ENCODE results near the gene ARHGEF1.
"Not testable (repeated sequence)": the region's sequence is repeated elsewhere in the genome, so short reads cannot be mapped to it uniquely, and the experiment has no call there.

ARHGEF1 gene

DNA sequence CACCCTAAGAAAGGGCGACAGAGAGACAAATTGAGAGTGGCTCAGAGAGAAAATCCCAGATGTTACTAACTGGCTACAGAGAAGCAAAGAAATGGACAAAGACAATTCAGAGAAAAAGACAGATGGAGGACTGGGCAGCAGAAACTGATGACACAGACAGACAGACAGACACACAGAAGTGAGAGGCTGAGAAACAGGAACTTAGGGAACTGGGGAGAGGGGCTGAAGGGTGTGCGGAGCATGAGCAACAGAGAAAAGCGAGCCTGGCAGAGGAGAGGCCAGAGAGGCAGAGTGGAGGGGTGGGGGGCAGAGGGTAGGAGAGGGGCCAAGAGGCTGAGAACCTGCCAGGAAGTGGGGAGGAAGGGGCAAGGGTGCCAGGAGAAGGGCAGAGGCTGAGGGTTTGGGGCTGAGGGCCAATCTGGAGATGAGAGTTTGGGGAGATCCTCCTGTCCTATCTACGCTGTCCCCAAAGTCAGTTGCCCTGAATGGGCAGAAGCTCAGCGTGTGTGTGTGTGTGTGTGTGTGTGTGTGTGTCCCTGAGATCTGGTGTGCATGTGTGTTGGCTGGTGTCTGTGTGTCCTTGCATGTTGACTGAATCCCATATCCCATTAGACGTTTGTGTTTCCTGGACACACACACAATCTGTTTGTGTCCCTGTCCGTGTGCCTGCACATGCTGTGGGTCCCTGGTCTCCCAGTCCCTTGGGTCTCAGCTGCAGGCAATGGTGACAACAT lies 50.9 kb downstream of the ARHGEF1 start:
- no peak for DNase-seq

DNA sequence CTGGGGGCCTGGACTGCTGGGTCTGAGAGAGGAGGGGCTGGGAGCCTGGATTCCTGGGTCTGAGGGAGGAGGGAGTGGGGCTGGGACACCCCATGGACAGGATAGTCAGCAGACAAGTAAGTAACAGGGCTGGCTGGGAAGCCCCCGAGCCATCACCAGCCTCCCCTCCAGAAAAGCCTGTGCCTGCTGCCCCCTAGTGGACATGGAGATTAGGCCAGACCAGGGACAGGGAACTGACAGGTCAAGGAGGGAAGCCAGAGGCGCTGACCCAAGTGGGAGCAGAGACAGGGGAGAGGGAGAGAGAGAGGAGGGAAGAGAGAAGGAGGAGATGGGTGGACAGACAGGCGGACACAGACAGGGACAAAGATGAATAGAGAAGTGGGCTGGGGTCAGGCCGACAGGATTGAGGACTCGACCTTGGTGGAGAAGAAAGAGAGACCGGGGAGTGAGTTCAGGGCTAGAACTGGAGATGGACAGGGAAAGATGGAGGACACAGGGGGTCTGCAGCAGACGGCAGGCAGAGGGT lies 51.9 kb downstream of the ARHGEF1 start:
- peak; percentile 39 for DNase-seq

DNA sequence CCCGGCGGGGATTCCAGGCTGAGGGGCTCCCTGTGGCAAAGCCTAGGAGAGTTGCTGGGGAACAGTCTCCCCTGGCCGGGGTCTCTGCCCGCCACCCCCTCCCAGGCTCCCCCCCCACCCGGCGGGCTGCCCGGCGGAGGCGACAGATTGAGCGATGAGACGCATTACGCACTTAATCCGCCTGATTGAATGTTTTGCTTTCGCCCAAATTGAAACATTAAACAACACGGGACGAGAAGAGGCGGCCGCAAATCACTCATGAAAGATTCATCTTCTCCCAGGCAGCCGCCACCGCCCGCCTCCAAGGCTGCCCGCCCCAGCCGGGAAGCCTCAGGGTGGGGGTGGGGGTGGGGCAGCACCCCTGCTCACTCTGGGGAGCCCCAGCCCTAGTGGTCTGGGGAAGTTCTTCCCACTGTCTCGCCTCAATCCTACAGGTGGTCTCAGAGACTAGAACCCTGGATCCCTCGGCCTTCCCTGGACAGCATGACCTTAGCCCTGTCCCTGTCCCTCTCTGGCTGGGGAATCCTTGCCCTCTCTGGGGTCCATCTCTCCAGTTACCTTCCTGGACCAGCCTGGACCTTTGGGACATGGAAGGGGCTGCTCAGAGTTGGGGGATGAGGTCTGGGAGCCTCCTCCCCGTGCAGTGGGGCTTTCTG lies 52.9 kb downstream of the ARHGEF1 start:
- no peak for DNase-seq

DNA sequence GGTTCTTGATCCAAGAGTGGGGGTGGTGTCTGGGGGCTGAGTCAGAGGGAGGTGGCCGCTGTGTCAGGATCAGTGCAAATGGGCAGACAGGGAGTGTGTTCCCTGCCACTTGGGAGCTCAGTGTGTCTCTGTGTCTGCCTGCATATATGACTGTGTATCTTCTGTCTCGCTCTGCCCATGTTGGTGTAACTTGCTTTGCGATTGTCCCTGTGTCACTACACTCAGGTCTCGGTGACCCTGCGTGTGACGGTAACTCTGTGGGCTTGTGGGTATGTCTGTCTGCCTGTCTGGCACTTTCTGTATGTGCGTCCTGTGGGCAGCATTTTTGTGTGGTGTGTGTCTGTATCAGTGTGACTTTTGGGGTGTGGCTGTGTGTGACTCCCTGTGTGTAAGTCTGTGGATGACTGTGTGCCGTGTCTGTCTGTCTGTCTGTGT lies 53.4 kb downstream of the ARHGEF1 start:
- DNase-seq = no peak

DNA sequence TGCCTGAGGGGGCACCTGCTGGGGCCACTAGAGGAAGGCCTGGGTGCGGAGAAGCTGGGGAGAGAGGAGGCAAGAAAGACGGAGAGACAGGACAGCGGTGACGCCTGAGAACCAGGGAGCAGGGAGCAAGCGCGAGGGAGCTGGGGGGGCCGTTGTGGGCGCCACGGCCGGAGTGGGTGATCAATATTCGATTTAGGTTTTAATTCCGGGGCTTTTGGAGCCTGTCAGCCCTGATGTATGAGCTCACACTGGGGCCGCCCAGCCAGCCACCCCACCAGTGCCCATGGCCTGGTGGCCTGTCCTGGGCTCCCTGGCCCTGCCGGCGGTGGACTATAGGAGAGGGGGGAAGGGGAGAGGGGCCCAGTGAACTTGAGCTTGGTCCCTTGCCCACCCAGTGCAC lies 54.0 kb downstream of the ARHGEF1 start:
- DNase-seq = no peak

DNA sequence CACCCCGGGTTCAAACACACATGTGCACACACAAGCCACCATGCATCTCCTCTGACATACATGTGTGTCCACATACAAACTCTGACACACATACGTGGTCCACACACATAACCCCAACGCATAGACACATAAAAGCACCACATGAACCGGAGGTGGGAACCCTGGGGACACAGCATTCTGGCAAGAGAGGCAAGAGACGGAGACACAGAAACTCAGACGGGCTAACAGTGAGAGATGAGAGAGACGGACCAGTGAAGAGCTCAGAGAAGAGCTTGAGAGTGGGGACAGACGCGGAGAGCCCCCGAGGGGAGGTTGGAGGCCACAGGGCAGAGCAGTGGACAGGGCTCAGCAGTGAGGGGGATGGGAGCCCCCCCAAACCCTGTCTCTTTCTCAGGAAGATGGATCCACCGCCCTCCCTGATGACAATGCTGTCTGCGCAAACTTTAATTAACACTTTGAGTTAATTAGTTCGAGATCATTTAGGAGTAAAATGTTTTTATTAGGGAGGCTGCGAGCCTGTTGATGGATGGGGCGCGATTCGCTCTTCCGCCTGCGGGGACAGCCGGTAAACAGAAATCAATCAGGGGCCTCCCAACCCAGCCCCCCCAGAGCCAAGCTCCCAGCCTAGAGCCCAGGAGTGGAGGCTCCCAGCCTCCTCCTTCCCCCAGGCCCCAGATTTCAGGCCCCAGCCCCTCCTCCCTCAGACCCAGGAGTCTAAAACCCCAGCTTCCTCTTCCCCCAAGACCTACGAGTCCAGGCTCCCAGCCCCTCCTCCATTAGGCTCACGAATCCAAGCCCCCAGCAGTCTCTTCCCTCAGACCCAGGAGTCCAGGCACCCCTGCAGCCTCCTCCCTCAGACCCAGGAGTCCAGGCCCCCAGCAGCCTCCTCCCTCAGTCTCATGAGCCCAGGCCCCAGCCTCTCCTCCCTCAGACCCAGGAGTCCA lies 54.8 kb downstream of the ARHGEF1 start:
- no peak for DNase-seq

DNA sequence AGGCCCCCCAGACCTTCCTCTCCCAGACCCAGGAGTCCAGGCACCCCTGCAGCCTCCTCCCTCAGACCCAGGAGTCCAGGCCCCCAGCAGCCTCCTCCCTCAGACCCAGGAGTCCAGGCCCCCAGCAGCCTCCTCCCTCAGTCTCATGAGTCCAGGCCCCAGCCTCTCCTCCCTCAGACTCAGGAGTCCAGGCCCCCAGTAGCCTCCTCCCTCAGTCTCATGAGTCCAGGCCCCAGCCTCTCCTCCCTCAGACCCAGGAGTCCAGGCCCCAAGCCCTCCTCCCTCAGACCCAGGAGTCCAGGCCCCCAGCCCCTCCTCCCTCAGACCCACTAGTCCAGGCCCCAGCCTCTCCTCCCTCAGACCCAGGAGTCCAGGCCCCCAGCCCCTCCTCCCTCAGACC lies 56.2 kb downstream of the ARHGEF1 start:
- DNase-seq = not testable (repeated sequence)

DNA sequence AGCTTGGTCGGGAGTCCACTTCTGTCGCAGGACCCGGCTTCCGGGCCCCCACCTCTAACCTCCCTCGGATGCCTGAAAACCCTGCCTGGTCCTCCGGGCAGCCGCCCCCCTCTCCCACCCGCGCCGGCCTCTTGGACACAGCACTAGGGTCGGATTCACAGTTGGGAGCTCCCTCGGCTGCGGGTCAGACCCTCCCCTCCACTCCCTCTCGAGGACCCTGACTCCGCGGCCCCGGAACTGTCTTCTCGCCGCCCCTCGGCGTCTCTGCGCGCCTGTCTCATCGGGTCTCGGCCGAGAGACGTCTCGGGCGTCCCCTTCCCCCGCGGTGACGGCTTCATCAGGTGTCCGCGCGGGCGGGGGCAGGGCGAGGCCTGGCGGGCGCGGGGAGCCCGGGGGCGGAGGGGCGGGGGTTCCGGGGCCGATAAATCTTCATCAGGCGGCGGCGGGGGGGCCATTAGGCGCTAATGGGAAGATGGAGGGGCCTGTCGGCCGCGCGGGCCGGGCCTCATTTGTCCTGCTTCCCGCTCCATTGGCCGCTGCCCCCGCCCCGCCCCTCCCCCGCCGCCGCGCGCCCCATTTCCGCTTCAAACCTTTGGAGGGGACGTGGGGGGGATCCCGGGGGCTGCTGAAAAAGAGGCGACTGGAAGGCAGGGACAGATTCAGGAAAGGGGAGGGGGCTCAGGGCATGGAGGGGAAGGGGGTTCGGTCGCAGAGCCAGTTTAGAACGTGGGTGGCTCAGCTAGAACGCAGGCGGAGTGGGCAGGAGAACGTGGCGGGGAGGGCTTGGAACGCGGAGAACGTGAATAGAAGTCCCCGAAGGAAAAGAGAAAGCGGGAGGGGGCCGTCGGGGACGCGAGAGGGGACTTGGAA lies 57.1 kb downstream of the ARHGEF1 start:
- no peak for DNase-seq

DNA sequence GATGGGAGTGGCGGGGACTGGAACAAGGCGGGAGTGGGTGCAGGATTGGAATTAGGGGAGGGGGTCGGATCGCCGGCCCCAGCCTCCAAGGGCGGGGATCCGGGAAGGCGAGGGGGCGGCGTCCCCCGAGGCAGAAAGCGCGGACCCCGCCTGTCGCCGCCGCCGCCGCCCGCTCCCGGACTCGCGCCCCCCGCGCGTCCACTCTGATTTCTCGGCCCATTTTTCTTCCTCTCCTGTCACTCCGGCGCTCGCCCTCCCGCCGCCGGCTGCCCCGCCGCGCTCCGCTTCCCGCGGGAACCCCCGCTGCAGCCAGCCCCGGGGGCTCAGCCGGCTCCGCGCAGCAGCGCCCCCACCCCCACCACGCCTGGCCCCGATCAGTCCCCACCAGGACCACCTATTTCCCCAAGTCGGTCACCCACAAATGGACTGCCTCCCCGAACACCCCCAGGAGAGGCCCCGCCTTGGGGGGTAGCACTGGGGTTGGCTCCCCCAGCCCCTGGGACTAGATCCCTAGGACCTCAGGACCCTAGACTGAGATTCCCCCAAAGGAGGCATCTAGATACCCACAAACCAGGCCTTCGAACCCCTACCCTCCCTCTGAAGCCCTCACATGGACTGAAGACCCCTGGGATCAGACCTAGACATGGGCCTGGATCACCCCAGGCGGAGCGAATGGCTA lies 57.9 kb downstream of the ARHGEF1 start:
- DNase-seq = no peak

DNA sequence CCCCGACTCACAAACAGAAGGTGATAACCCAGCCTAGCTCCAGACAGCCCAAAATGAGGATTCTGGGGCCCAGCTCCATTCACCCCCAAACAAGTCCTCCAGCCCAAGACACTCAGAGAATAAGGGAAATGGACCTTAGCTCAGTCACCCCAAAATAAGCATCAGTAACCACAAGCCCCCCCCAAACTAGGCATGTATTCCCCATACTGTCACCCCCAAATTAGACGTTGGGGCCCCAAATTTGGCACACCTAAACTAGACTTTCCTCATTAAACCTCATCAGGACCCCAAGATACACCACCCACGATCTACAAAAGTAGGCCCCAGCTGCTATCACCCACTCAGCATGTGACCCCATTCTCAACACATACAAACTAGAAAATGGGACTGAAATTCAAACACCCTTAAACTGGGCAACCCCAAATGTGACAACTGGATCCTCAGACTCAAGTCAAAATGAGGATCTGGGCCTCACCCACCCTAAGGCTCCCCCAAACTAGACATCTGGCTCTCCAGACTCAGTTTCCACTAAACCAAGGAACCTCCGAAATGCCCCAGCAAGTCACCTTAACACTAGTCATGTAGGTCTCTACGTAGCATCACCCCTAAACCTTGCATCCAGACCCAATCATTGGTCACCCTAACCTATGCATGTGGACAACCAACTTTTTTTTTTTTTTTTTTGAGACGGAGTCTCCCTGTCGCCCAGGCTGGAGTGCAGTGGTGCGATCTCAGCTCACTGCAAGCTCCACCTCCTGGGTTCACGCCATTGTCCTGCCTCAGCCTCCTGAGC lies 58.6 kb downstream of the ARHGEF1 start:
- DNase-seq = no peak

DNA sequence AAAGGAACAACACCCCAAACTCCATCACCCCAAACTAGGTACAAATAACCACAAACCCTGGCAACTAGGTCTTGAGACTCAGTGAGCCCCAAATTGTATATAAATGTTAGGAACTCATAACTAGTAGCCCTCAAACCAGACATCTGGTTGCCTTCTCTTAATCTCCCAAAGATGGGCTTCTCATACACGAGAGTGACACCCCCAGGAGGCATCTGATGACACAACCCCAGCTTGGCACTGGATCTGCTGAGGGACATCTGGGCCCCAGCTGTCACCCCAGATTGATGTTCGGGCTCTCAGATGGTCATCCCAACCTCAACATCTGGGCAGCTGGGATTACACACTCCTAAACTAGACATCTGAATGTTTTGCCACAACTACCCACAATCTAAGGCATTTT lies 61.4 kb downstream of the ARHGEF1 start:
- DNase-seq = peak; percentile 30

DNA sequence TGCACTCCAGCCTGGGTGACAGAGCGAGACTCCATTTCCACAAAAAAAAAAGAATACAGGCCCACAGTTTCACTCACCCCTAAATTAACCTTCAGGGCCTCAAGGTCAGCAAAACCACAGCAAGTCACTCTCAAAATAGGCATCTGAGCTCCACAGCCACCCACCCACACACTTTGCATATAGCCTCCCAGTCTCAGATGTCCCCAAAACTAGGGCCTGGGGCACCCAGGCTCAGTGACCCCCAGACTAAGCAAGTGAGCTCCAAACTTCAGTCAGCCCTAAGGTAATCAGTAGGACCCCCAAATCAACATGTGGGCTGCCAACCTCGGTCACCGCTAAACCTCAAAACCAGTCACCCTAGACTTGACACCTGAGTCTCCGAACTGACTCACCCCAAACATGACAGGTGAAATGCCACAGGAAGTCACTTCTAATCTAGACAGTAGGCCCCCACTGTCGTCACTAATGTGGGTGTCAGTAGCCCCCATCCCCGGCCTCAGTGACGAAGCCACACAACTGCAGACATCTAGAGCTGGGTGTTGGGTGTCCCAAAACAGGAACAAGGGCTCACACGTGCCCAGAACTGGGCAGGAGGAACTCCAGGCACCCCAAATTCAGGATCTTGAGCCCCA lies 62.3 kb downstream of the ARHGEF1 start:
- no peak for DNase-seq

DNA sequence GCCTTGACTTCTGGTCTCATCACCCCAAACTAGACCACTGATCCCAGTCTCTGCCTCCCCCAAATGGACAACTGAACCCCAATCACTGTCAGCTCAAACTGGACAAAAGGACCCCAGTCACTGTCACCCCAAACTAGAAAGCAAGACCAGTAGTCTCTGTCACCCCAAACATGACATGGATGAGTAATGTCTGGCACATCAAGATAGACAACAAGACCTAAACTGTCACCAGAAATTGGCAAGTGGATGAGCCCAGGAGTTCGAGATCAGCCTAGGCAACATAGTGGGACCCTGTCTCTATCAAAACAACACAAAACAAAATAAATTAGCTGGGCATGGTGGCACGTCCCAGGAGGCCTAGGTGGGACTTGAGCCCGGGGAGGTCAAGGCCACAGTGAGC lies 64.1 kb downstream of the ARHGEF1 start:
- DNase-seq = no peak

DNA sequence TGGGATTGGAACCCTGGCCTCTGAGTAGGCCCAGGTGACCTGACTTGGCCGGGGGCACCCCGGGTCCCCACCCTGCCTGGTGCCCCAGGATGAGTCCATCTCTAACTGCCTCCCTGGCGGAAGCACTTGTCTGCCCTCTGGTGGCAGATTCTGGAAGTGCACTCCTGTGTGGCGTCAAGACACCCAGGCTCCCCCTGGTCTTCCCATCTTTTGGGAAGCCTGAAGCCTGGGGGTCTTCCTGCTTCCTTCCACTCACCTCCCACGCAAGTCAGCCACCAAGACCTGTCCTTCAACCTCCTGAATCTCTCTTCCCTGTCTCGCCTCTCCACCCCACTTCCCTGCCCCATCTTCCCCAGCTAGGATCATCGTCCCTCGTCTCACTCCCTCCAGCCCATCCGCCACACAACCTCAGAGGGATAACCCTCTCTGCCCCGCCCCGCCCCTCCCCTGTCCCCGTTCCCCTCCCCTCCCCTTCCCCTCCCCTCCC lies 68.7 kb downstream of the ARHGEF1 start:
- peak; percentile 29 for DNase-seq

DNA sequence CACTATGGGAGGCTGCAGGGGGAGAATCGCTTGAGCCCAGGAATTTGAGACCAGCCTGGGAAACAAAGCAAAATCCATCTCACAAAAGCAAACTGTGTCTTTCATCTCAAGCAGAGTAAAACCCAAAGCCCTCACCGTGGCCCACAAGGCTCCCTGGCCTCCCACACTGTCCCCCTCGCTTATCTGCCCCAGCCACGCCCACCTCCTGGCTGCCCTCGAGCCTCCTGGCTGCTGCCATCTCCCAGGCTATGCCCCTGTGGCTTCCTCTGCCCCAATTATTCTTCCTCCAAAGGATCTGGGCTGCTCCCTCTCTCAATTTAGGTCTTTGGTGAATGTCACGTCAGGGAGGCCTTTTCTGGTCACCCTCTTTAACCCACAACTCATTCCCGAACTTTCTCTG lies 72.5 kb downstream of the ARHGEF1 start:
- no peak for DNase-seq

DNA sequence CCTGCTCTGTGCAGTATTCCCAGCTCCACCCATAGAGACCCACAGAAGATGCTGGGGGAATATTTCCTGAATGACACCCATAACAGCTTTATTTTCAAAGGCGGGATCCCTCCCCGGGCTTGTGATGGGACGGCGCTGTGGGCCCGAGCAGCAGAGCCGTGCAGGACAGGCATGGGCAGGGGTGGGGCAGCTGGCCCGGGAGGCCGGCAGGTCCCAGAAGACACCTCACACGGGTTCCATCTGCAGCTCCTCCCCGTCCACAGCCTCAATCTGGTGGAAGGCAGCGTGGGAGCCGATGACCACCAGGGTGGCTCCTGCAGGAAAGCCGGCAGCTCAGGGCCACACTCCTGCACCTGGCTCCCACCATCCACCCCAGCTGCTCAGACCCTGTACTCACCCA lies 73.6 kb downstream of the ARHGEF1 start:
- DNase-seq = no peak
